T-helper 17 cell (primary cell): ENCODE data around the gene MYO16. TPM values are rescaled to one million over a fixed set of nuclear protein-coding genes. Genes with fewer than 3 reads are reported as not detected.
"Not testable (repeated sequence)": the region's sequence is repeated elsewhere in the genome, so short reads cannot be mapped to it uniquely, and the experiment has no call there.

Experiments used
- ATAC-seq: fragments of 150-1000 bp; cut with Tn5 transposase; 2 replicates; pipeline ENCODE4 v1.10.0; 2021; ENCODE audit warnings: mild to moderate bottlenecking, moderate library complexity
- DNase-seq, 3 donors: peaks; one replicate each; pipeline versions ENCODE4 v3.0.0 to v3.0.0-alpha.2; 2020 to 2021
- H3K9me3 ChIP-seq: one replicate; pipeline ENCODE4 v1.7.0; 2013; ENCODE audit warnings: low read length, mild to moderate bottlenecking; ENCODE audit not compliant: control insufficient read depth, poor library complexity, severe bottlenecking
- H3K27ac Mint-ChIP-seq: one replicate; pipeline ENCODE4 v1.8.0; 2022; ENCODE audit warnings: mild to moderate bottlenecking, moderate library complexity, mixed read lengths
- H3K27me3 Mint-ChIP-seq: one replicate; pipeline ENCODE4 v1.8.0; 2022; ENCODE audit warnings: mixed read lengths
- H3K36me3 Mint-ChIP-seq: one replicate; pipeline ENCODE4 v1.8.0; 2022; ENCODE audit warnings: low read depth, mixed read lengths
- H3K4me1 Mint-ChIP-seq: one replicate; pipeline ENCODE4 v1.8.0; 2022; ENCODE audit warnings: mild to moderate bottlenecking, mixed read lengths
- H3K4me3 Mint-ChIP-seq: one replicate; pipeline ENCODE4 v1.8.0; 2022; ENCODE audit warnings: mild to moderate bottlenecking, moderate library complexity, mixed read lengths
- total RNA-seq, 4 donors: library from RNA in 2 of 4; stranded (reverse) in 2 of 4; gene quantifications; one replicate each; pipeline ENCODE4 v1.2.3 and lab custom pipeline; 2022 to 2026

MYO16 gene
- total RNA-seq, 2 donors from 2014 or later = 0.42 to 0.45 TPM

DNA sequence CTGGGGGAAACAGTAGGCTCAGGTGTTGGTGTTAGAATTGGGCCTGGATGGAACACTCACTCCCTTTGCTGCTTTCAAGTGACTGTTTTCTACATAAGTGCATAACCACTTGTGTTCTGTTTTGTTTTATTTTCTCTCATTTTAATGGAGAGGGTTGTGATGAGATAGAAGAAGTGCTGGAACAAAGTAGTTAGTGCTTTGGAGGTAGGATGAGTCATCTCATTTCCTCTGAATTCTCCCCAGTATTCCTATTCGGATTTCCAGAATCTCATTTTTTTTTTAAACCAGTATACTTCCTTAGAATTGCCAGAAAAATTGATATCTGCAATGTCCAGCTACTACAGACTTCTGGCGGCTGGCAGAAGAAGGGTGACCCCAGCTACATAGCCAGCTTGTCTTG, 575.9 kb downstream of the MYO16 start:
- H3K4me1 Mint-ChIP-seq = no peaks in the 10 kb centered on the region
- ATAC-seq = no peak

DNA sequence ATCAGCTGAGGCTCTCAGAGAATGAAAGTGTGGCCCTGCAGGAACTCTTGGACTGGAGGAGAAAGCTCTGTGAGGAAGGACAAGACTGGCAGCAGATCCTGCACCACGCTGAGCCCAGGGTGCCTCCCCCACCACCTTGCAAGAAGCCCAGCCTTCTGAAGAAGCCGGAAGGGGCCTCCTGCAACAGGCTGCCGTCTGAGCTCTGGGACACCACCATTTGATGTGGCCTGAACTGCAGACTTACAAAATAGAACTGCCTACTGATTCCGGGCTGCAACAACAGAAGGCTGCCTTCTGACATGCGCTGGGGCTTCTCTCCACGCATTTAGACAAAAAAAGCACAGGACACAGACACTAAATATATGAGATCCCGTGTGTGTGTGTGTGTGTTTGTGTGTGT, 577.2 kb downstream of the MYO16 start:
- DNase-seq = no peak
- no peak for ATAC-seq
- peaks cover 8% of the 10 kb centered on the region for H3K27me3 Mint-ChIP-seq
- no peaks in the 10 kb centered on the region for H3K36me3 Mint-ChIP-seq
- H3K4me1 Mint-ChIP-seq = no peaks in the 10 kb centered on the region
- H3K9me3 ChIP-seq = no peaks in the 10 kb centered on the region
- H3K4me3 Mint-ChIP-seq = no peak overlapping the region
- no peak overlapping the region for H3K27ac Mint-ChIP-seq

More for the DNA sequence above, 575.9 kb downstream of the MYO16 start:
- DNase-seq = no peak
- no peaks in the 10 kb centered on the region for H3K9me3 ChIP-seq
- no peak overlapping the region for H3K4me3 Mint-ChIP-seq
- H3K36me3 Mint-ChIP-seq = no peaks in the 10 kb centered on the region
- no peak overlapping the region for H3K27ac Mint-ChIP-seq
- peaks cover 8% of the 10 kb centered on the region for H3K27me3 Mint-ChIP-seq

DNA sequence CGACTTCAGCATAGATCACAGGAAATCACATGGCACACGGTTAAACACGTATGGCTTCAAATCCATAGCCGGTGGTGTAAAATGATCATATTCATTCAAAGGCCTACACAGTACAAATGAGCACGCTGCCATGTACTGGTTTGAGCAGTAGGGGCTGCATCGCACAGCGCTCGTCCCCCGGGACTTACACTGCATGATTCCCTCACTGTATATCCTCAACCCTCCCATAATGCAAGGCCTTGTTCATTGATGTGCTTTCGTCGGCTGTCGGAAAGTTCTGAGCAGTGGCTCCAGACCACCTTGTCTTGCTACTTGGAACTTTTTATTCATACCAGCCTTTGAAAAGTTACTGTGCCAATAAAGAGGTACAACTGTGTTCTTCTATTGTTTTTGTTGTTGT, 578.2 kb downstream of the MYO16 start:
- Mint-ChIP-seq H3K36me3 (no peaks in the 10 kb centered on the region), H3K4me1 (no peaks in the 10 kb centered on the region), H3K4me3 (no peak overlapping the region), H3K27ac (no peak overlapping the region), H3K27me3 (peaks cover 8% of the 10 kb centered on the region)
- ATAC-seq (no peak), DNase-seq (no peak)
- H3K9me3 ChIP-seq = no peaks in the 10 kb centered on the region

DNA sequence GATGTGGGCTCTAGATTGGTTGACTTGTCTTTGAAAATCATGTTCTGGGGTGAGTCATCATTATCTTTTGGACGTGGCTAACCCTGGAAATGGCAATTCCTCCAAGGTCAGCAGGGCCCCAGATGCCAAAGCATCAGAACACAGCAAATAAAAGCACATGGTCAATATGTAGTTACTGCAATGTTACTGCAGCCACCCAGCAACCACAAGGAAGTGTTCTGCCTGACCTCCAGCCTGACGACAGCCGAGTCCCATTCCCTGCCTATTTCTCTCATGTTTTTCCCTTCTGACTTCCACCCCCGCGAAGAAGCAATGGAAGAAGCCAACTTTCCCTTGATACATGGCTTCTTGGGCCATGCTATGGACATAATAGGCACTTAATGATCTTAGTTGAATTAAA, 579.1 kb downstream of the MYO16 start:
- H3K4me1 Mint-ChIP-seq = no peaks in the 10 kb centered on the region
- no peak overlapping the region for H3K27ac Mint-ChIP-seq
- no peak for DNase-seq
- ATAC-seq = no peak
- no peaks in the 10 kb centered on the region for H3K9me3 ChIP-seq
- H3K4me3 Mint-ChIP-seq = no peak overlapping the region
- H3K36me3 Mint-ChIP-seq = no peaks in the 10 kb centered on the region
- H3K27me3 Mint-ChIP-seq = peaks cover 9% of the 10 kb centered on the region

DNA sequence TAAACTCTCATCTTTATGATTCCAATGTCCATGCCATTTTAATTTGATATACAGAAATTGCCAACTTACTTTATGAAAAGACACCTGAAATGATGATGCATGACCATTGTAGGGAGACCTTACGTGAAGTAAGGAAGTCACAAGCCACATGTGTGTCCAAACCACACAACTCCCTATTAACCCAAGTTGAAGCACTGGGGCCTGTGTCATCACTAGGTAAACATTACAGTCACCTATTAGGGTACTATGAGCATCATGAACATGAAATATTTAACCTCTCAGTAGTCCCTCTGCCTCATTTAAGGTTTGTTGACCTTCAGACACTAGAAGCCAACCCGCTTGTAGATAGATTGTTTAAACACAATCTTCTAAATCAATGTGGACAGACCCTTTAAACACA, 580.1 kb downstream of the MYO16 start:
- no peaks in the 10 kb centered on the region for H3K9me3 ChIP-seq
- no peak for ATAC-seq
- no peaks in the 10 kb centered on the region for H3K4me1 Mint-ChIP-seq
- no peak for DNase-seq
- H3K36me3 Mint-ChIP-seq = no peaks in the 10 kb centered on the region
- H3K4me3 Mint-ChIP-seq = no peak overlapping the region
- H3K27ac Mint-ChIP-seq = no peak overlapping the region
- peaks cover 18% of the 10 kb centered on the region for H3K27me3 Mint-ChIP-seq

DNA sequence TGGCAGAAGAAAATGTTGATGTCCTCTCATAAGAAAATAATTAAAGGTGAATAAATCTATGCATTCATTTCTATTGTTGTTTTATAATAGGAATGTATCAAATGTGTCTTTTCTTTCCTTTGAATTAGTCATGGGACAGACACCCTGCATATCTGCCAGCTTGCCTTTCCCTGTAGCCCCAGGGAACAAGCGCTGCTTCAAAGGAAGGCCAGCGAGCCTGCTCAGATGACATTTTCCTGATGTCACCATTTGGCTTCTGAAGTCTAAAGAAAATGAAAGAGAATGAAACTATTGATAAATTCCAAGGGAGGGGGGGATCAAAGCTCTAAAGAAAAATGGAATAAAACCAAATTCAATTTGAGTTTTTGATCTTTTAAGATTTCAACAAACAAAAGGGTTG, 582.2 kb downstream of the MYO16 start:
- ATAC-seq = no peak
- Mint-ChIP-seq H3K27ac (no peak overlapping the region), H3K36me3 (no peaks in the 10 kb centered on the region), H3K4me1 (no peaks in the 10 kb centered on the region), H3K27me3 (peaks cover 18% of the 10 kb centered on the region), H3K4me3 (no peak overlapping the region)
- no peaks in the 10 kb centered on the region for H3K9me3 ChIP-seq
- no peak for DNase-seq

DNA sequence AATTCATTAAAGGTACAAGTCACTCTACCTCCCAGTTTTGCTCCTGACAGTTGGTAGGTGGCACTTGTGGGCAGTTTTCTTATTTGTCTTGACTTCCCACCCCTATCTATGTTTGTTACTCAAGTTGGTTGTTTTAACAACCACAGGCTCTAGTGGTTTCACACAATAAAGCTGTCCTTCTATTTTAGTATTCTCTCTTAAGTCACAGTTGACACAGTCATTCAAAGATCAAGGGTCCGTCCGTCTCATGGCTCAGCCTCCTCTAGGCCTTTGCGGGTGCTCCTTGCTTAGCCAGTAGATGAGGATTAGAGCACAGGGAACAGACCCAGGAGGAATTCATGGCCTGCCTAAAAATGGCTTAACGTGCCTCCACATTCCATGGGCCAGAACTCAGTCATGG, 583.2 kb downstream of the MYO16 start:
- ATAC-seq (no peak), DNase-seq (no peak)
- Mint-ChIP-seq H3K27me3 (peaks cover 15% of the 10 kb centered on the region), H3K4me1 (no peaks in the 10 kb centered on the region), H3K4me3 (no peak overlapping the region), H3K27ac (no peak overlapping the region), H3K36me3 (no peaks in the 10 kb centered on the region)
- no peaks in the 10 kb centered on the region for H3K9me3 ChIP-seq

DNA sequence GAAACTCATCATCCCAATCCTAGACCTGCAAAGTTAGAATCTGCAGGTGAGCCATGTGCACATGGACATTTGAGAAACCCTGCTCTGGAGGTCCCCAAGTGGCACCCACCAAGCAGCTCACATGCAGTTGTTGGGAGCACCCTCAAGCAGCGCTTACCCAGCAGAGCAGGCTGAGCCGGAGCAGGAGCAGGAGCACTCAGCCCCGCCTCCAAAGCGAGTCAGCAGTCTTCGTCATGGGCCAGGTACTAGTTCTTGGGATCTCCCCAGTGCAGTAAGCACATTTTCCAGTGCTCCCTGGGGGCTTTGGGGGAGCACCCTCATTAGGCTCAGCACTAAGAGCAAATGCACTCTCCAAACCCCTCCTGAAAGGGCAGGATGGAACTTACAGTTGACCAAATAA, 584.3 kb downstream of the MYO16 start:
- Mint-ChIP-seq H3K4me3 (no peak overlapping the region), H3K4me1 (no peaks in the 10 kb centered on the region), H3K36me3 (no peaks in the 10 kb centered on the region), H3K27me3 (peaks cover 10% of the 10 kb centered on the region), H3K27ac (no peak overlapping the region)
- DNase-seq = no peak
- no peaks in the 10 kb centered on the region for H3K9me3 ChIP-seq
- ATAC-seq = no peak

DNA sequence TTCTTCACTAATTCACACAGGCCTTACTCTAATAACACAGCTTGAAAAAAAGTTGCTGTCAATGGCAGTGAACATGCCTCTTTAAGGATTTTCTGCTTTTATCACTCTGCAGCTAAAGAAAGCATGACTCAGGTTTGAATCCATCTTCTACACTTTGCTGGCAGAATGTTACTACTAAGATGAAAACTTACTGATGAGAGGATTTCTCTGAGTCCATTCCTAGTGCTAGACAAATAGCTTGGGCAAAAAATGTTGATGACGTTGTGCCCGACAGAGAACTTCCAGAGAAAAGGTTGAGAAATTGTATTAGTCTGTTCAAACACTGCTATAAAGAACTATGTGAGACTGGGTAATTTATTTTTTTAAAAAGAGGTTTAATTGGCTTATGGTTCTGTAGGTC, 585.0 kb downstream of the MYO16 start:
- no peaks in the 10 kb centered on the region for H3K36me3 Mint-ChIP-seq
- no peaks in the 10 kb centered on the region for H3K9me3 ChIP-seq
- no peak overlapping the region for H3K4me3 Mint-ChIP-seq
- DNase-seq = no peak
- H3K4me1 Mint-ChIP-seq = no peaks in the 10 kb centered on the region
- H3K27me3 Mint-ChIP-seq = peaks cover 10% of the 10 kb centered on the region
- ATAC-seq = no peak
- no peak overlapping the region for H3K27ac Mint-ChIP-seq

DNA sequence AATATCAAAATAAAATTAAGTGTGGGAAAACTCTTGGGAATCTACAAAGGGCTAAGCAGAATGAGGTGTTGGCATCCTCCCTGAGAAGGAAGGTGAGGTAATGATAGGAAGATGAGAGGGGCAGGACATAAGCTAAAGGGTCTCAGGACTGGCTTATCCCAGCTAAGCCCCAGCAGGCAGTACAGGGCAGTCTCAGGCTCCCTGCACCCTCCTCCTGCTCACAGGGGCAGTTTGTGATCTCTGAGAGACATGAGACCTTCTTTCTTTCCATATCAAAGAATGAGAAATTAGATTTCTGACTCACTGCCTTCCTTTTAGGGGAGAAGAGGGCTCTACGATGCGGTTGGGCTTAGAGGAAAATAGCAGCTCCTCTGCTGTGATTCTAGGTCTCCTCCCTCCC, 586.0 kb downstream of the MYO16 start:
- H3K9me3 ChIP-seq = no peaks in the 10 kb centered on the region
- ATAC-seq (no peak), DNase-seq (no peak)
- Mint-ChIP-seq H3K4me1 (no peaks in the 10 kb centered on the region), H3K27ac (no peak overlapping the region), H3K4me3 (no peak overlapping the region), H3K36me3 (no peaks in the 10 kb centered on the region), H3K27me3 (peaks cover 10% of the 10 kb centered on the region)

DNA sequence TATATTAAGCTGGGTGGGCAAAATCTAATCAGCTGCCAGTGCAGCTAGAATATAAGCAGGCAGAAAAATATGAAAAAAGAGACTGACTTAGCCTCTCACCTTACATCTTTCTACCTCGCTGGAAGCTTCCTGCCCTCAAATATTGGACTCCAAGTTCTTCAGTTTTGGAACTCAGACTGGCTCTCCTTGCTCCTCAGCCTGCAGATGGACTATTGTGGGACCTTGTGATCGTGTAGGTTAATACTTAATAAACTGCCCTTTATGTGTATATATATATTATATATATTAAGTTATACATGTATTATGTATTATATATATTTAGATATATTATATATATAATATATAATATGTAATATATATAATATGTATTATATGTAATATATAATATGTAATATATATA, 588.1 kb downstream of the MYO16 start:
- not testable (repeated sequence) for DNase-seq, H3K4me3 Mint-ChIP-seq, H3K4me1 Mint-ChIP-seq, ATAC-seq, H3K36me3 Mint-ChIP-seq, H3K27ac Mint-ChIP-seq, H3K9me3 ChIP-seq
- peaks cover 15% of the 10 kb centered on the region for H3K27me3 Mint-ChIP-seq

DNA sequence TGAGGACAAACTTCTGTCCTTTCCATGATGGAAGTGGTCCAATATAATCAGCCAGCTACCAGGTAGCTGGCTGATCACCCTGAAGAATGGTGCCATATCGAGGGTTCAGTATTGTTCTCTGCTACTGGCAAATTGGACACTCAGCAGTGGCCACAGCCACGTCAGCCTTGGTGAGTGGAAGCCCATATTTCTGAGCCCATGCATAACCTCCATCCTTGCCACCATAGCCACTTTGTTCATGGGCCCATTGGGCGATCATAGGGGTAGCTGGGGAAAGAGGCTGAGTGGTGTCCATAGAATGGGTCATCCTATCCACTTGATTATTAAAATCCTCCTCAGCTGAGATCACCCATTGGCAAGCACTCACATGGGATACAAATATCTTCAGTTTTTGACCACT, 591.2 kb downstream of the MYO16 start:
- H3K9me3 ChIP-seq = no peaks in the 10 kb centered on the region
- ATAC-seq (no peak), DNase-seq (no peak)
- H3K4me3 Mint-ChIP-seq = no peak overlapping the region
- H3K4me1 Mint-ChIP-seq = no peaks in the 10 kb centered on the region
- peaks cover 10% of the 10 kb centered on the region for H3K27me3 Mint-ChIP-seq
- H3K36me3 Mint-ChIP-seq = no peaks in the 10 kb centered on the region
- no peak overlapping the region for H3K27ac Mint-ChIP-seq

DNA sequence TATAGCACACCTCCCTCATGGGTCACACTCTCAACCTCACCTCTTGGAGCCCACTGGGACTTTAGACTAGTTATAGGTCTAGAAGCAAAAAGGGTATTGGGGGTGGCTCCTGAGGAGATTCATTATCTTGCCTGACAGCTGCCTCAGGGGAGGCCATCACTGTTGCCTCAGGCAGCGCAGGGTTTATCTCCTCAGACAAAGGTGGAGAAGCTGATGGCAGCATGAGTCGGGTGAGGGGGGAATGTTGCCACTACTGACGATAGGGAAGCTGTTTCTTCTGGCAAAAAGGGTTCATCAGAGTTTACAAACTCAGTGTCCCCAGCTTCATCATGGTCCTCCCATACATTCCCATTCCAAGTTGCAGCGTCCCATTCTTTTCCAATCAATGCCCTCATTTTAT, 594.6 kb downstream of the MYO16 start:
- DNase-seq (no peak), ATAC-seq (no peak)
- Mint-ChIP-seq H3K36me3 (no peaks in the 10 kb centered on the region), H3K27ac (no peak overlapping the region), H3K4me1 (no peaks in the 10 kb centered on the region), H3K4me3 (no peak overlapping the region), H3K27me3 (peaks cover 10% of the 10 kb centered on the region)
- no peaks in the 10 kb centered on the region for H3K9me3 ChIP-seq

DNA sequence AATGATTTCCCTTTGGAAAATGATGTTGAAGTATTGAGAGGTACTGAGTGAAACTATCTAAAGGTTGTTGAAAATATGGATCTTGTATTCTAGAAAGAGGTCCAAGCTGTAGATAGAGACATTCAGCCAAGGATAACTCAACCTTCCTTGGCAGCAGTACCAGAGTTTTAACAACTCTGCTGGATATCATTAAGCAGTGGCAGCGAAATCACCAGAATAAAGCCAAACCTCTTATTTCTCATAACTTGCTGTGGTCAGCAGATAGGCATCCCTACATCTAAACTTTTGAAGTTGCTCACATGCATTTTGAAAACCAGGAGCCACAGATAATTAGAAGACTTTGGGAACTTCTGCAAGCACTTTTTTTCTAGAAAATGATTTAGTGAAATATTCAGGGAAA, 597.2 kb downstream of the MYO16 start:
- no peaks in the 10 kb centered on the region for H3K9me3 ChIP-seq
- H3K27ac Mint-ChIP-seq = no peak overlapping the region
- ATAC-seq (no peak), DNase-seq (no peak)
- H3K4me1 Mint-ChIP-seq = no peaks in the 10 kb centered on the region
- H3K4me3 Mint-ChIP-seq = no peak overlapping the region
- no peaks in the 10 kb centered on the region for H3K36me3 Mint-ChIP-seq
- peaks cover 5% of the 10 kb centered on the region for H3K27me3 Mint-ChIP-seq
